HG02610 (cell line): Measurements from ENCODE around the gene AQP6.

Source experiments
- ATAC-seq: cut with Tn5 transposase; IDR thresholded peaks from one replicate; pipeline ENCODE4 v1.9.1; 2021; ENCODE audit warnings: mild to moderate bottlenecking, moderate library complexity; ENCODE audit not compliant: unreplicated experiment

The AQP6 gene

GRCh38 chr12:50025187-50026059 is 52.7 kb downstream of the AQP6 start, which contains the start of gene RACGAP1:
TSS of gene RACGAP1 (minus strand) at chr12:50025494. CDS start at chr12:50016715, 8,779 bp downstream.
- ATAC-seq, result peak; percentile 97

- ATAC-seq, result no peak
Measured at GRCh38 chr12:50026691-50027090, 53.9 kb downstream of the AQP6 start.
